ENCODE measurements around the gene PI4K2A. TPM values are rescaled to one million over a fixed set of nuclear protein-coding genes. Genes with fewer than 3 reads are reported as not detected.
A peak's percentile ranks its signal among the peaks of the same experiment; 100 is the strongest.

Gene PI4K2A
- total and polyA plus RNA-seq, 2 of the 4 experiments (the other 2 are of a cell fraction), result 15.8 to 27.3 TPM

DNA sequence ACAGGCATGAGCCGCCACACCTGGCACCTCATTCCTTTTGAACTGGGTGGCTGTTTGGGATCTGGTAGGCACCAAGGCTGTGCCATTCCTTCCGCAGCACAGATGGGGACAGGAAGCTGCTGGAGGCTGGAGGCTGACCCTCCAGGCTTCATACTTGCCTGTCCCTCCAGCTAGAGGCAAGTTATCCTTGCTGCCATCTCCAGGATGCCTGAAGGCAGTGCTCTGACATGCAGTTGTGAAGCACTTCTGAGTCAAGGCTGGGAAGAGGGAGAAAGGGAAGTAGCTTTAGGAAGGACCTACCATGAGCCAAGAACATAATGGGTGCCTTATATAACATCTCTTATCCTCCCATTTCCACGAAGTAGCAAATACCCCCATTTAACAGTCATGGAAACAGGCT is 82.5 kb downstream of the PI4K2A start:
- Histone ChIP-seq H2BK15ac (ENCODE audit: low read depth, low read length) (no peak overlapping the region), H2BK20ac (ENCODE audit: low read depth, low read length) (no peak overlapping the region), H3K56ac (ENCODE audit: extremely low read depth, insufficient read depth, low read length) (no peak overlapping the region), H2BK5ac (ENCODE audit: low read depth, low read length, poor library complexity, severe bottlenecking) (no peak overlapping the region), H3K27ac (ENCODE audit: insufficient read depth, low read length) (no peak overlapping the region), H3K23ac (ENCODE audit: low read depth, low read length) (0 out of 2 replicates have a peak overlapping the region, but pooled peaks have one; percentile 1), H3K27me3 (ENCODE audit: control insufficient read depth, insufficient read depth, low read length) (no peaks in the 10 kb centered on the region), H3K18ac (ENCODE audit: low read depth, low read length) (no peak overlapping the region), H3K9ac (ENCODE audit: low read depth, low read length) (no peak overlapping the region), H2BK120ac (ENCODE audit: low read depth, low read length) (no peak overlapping the region), H4K5ac (ENCODE audit: low read depth, low read length) (no peak overlapping the region), H2AK5ac (ENCODE audit: low read depth, low read length) (no peak overlapping the region), H3K4me3 (ENCODE audit: insufficient read depth, low read depth, low read length) (no peak overlapping the region), H2AK9ac (replicated peaks; ENCODE audit: low read depth, low read length, poor library complexity) (no peak overlapping the region), H3K9me3 (ENCODE audit: control insufficient read depth, insufficient read depth, low read length) (no peaks in the 10 kb centered on the region), H3K36me3 (ENCODE audit: control insufficient read depth, insufficient read depth, low read length) (peaks cover 14% of the 10 kb centered on the region), H3K4me2 (ENCODE audit: low read depth, low read length) (no peak overlapping the region), H4K8ac (ENCODE audit: low read depth in 2 of 2, low read length in 2 of 2) (no peak overlapping the region), H3K4me1 (ENCODE audit: control insufficient read depth, insufficient read depth, low read length) (peaks cover 16% of the 10 kb centered on the region), H4K20me1 (ENCODE audit: insufficient read depth, low read length) (peaks cover 14% of the 10 kb centered on the region), H3K9me1 (ENCODE audit: insufficient read depth, low read length) (peaks cover 5% of the 10 kb centered on the region; the same call in 1 of the 2 replicates), H3K79me1 (ENCODE audit: low read depth in 1 of 2, low read length in 2 of 2) (peaks cover 12 to 31% of the 10 kb centered on the region in 2 experiments), H2AFZ (replicated peaks; ENCODE audit: low read length, poor library complexity) (no peak overlapping the region), H3K4ac (ENCODE audit: low read depth, low read length) (no peak overlapping the region), H3K14ac (replicated peaks; ENCODE audit: low read depth, low read length) (no peak overlapping the region), H4K91ac (ENCODE audit: insufficient read depth, low read depth, low read length) (no peak overlapping the region)
- ChIA-PET POLR2A (ENCODE audit: unreplicated experiment) (interaction anchor here (0.5 kb wide), 1 partner anchor 299 kb away, joined by 3 read pairs; no protein-coding TSS in a partner anchor), CTCF (interaction anchor here (2.1 kb wide), 1 partner anchor 14 kb away, joined by 9 read pairs; no protein-coding TSS in a partner anchor)
- BruUV-seq (replicated peaks), result no TSS peak
- TF ChIP-seq SMC3 (IDR thresholded peaks at IDR 0.05; ENCODE audit: low read depth, low read length), result no peak
- TF ChIP-seq CHD1 (IDR thresholded peaks at IDR 0.05; ENCODE audit: low read depth, low read length), result no peak
- TF ChIP-seq MXI1 (IDR thresholded peaks at IDR 0.05; ENCODE audit: borderline replicate concordance, low read depth, low read length), result no peak
- TF ChIP-seq, protein P1, sequence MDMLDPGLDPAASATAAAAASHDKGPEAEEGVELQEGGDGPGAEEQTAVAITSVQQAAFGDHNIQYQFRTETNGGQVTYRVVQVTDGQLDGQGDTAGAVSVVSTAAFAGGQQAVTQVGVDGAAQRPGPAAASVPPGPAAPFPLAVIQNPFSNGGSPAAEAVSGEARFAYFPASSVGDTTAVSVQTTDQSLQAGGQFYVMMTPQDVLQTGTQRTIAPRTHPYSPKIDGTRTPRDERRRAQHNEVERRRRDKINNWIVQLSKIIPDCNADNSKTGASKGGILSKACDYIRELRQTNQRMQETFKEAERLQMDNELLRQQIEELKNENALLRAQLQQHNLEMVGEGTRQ (IDR thresholded peaks at IDR 0.05; ENCODE audit: low read depth, low read length), result no peak
- TF ChIP-seq, protein P2, sequence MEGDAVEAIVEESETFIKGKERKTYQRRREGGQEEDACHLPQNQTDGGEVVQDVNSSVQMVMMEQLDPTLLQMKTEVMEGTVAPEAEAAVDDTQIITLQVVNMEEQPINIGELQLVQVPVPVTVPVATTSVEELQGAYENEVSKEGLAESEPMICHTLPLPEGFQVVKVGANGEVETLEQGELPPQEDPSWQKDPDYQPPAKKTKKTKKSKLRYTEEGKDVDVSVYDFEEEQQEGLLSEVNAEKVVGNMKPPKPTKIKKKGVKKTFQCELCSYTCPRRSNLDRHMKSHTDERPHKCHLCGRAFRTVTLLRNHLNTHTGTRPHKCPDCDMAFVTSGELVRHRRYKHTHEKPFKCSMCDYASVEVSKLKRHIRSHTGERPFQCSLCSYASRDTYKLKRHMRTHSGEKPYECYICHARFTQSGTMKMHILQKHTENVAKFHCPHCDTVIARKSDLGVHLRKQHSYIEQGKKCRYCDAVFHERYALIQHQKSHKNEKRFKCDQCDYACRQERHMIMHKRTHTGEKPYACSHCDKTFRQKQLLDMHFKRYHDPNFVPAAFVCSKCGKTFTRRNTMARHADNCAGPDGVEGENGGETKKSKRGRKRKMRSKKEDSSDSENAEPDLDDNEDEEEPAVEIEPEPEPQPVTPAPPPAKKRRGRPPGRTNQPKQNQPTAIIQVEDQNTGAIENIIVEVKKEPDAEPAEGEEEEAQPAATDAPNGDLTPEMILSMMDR (conservative IDR thresholded peaks at IDR 0.05; ENCODE audit: low read depth, low read length), result no peak
- no peak for TF ChIP-seq BHLHE40 (IDR thresholded peaks at IDR 0.05; ENCODE audit: low read depth, low read length)
- TF ChIP-seq NFE2L2 (IDR thresholded peaks at IDR 0.05; ENCODE audit: low read depth, low read length), result no peak
- TF ChIP-seq RFX5 (IDR thresholded peaks at IDR 0.05; ENCODE audit: low read depth, low read length), result no peak
- no peak for TF ChIP-seq CEBPB (IDR thresholded peaks at IDR 0.05; ENCODE audit: low read depth, low read length)
- TF ChIP-seq MAZ (IDR thresholded peaks at IDR 0.05; ENCODE audit: borderline replicate concordance, low read depth, low read length), result no peak
- TF ChIP-seq, protein P3, sequence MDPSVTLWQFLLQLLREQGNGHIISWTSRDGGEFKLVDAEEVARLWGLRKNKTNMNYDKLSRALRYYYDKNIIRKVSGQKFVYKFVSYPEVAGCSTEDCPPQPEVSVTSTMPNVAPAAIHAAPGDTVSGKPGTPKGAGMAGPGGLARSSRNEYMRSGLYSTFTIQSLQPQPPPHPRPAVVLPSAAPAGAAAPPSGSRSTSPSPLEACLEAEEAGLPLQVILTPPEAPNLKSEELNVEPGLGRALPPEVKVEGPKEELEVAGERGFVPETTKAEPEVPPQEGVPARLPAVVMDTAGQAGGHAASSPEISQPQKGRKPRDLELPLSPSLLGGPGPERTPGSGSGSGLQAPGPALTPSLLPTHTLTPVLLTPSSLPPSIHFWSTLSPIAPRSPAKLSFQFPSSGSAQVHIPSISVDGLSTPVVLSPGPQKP (IDR thresholded peaks at IDR 0.05; ENCODE audit: borderline replicate concordance, low read depth, low read length), result no peak
- TF ChIP-seq FOS (IDR thresholded peaks at IDR 0.05; ENCODE audit: low read depth, low read length), result no peak
- TF ChIP-seq POLR2A (IDR thresholded peaks at IDR 0.05; ENCODE audit: low read depth, low read length), result no peak
- TF ChIP-seq RAD21 (IDR thresholded peaks at IDR 0.05; ENCODE audit: low read length), result no peak
- TF ChIP-seq MAFK (IDR thresholded peaks at IDR 0.05; ENCODE audit: low read depth, low read length), result no peak
- in situ Hi-C loops (cut with MboI; ENCODE audit: low sequenced_read_pairs), result no loop called here
- dilution Hi-C loops (cut with HindIII; ENCODE audit: low sequenced_read_pairs, unreplicated experiment), result no loop called here
- ATAC-seq (ENCODE audit: low read depth) (no peak), DNase-seq (no peak)
- 80% methylated on average over 1 of the region's 3 CpGs; no CpG with 5 or more reads in 1 of the 2 experiments for WGBS, 2 experiments (ENCODE audit: extremely low coverage in 2 of 2, insufficient read length in 1 of 2)
- intact Hi-C loops (cut with micrococcal nuclease), result no loop called here
